SK-N-SH treated with all-trans-retinoic acid at 6 μM for 48 hours (cell line): ENCODE results near the gene AP4E1.

Source experiments
- ATAC-seq: fragments of 200-7000 bp; cut with Tn5 transposase; 3 replicates; pipeline ENCODE4 v1.9.1; 2020; ENCODE audit warnings: mild to moderate bottlenecking, moderate library complexity
- ARNTL ChIP-seq: fragments of 450-650 bp; formaldehyde crosslinking; IDR thresholded peaks from 2 replicates; pipeline ENCODE4 v1.5.0; 2020; ENCODE audit warnings: low read depth, mild to moderate bottlenecking, moderate library complexity, borderline replicate concordance
- BACH2 ChIP-seq: fragments of 250-450 bp; sonication (Bioruptor Pico); IDR thresholded peaks from 2 replicates; pipeline ENCODE4 v1.9.0; 2021; ENCODE audit warnings: mild to moderate bottlenecking, borderline replicate concordance
- CSDC2 ChIP-seq: fragments of 250-450 bp; sonication (Bioruptor Pico); IDR thresholded peaks from 2 replicates; pipeline ENCODE4 v1.5.0; 2020; ENCODE audit warnings: mild to moderate bottlenecking, moderate library complexity
- ESRRG ChIP-seq: fragments of 250-450 bp; sonication (Bioruptor Pico); IDR thresholded peaks from 2 replicates; pipeline ENCODE4 v1.6.1; 2021; ENCODE audit warnings: mild to moderate bottlenecking
- GLIS3 ChIP-seq: fragments of 250-450 bp; sonication (Bioruptor Pico); IDR thresholded peaks from 2 replicates; pipeline ENCODE4 v1.5.0; 2020; ENCODE audit warnings: mild to moderate bottlenecking, moderate library complexity
- OSR1 ChIP-seq: fragments of 250-450 bp; sonication (Bioruptor Pico); IDR thresholded peaks from 2 replicates; pipeline ENCODE4 v1.8.0; 2022; ENCODE audit warnings: moderate library complexity, mild to moderate bottlenecking, inconsistent platforms
- PPARA ChIP-seq: fragments of 250-450 bp; sonication (Bioruptor Pico); IDR thresholded peaks from 2 replicates; pipeline ENCODE4 v1.5.0; 2020; ENCODE audit warnings: mild to moderate bottlenecking, borderline replicate concordance
- SNAI2 ChIP-seq: fragments of 250-450 bp; sonication (Bioruptor Pico); IDR thresholded peaks from 2 replicates; pipeline ENCODE4 v1.5.0; 2020; ENCODE audit warnings: mild to moderate bottlenecking, moderate library complexity
- TCF4 ChIP-seq: fragments of 250-450 bp; sonication (Bioruptor Pico); IDR thresholded peaks from 2 replicates; pipeline ENCODE4 v1.8.0; 2021; ENCODE audit warnings: mild to moderate bottlenecking, moderate library complexity, borderline replicate concordance
- TOX ChIP-seq: fragments of 250-450 bp; sonication (Bioruptor Pico); IDR thresholded peaks from 2 replicates; pipeline ENCODE4 v1.8.0; 2021; ENCODE audit warnings: mild to moderate bottlenecking, moderate library complexity, borderline replicate concordance
- ZC3H10 ChIP-seq: fragments of 250-450 bp; sonication (Bioruptor Pico); IDR thresholded peaks from 2 replicates; pipeline ENCODE4 v1.5.1; 2021; ENCODE audit warnings: mild to moderate bottlenecking, moderate library complexity
- ZFP3 ChIP-seq: fragments of 250-450 bp; sonication (Bioruptor Pico); IDR thresholded peaks from 2 replicates; pipeline ENCODE4 v1.5.0; 2020; ENCODE audit warnings: mild to moderate bottlenecking, moderate library complexity
- ZFP30 ChIP-seq: fragments of 450-650 bp; formaldehyde crosslinking; IDR thresholded peaks from 2 replicates; pipeline ENCODE4 v1.5.0; 2022; ENCODE audit warnings: mild to moderate bottlenecking, moderate library complexity
- ZNF565 ChIP-seq: fragments of 450-650 bp; formaldehyde crosslinking; conservative IDR thresholded peaks from 2 replicates; pipeline ENCODE4 v1.5.0; 2020; ENCODE audit warnings: low read depth, mild to moderate bottlenecking, moderate library complexity
- ZNF70 ChIP-seq: fragments of 450-650 bp; formaldehyde crosslinking; IDR thresholded peaks from 2 replicates; pipeline ENCODE4 v1.5.0; 2020; ENCODE audit warnings: mild to moderate bottlenecking, moderate library complexity
- ZNF8 ChIP-seq: fragments of 450-650 bp; formaldehyde crosslinking; IDR thresholded peaks from 2 replicates; pipeline ENCODE4 v1.5.0; 2020; ENCODE audit warnings: mild to moderate bottlenecking, moderate library complexity
- TF ChIP-seq, protein P1 (sequence below): fragments of 250-450 bp; sonication (Bioruptor Pico); IDR thresholded peaks from 2 replicates; pipeline ENCODE4 v1.8.0; 2021; ENCODE audit warnings: low read depth, mild to moderate bottlenecking, moderate library complexity, borderline replicate concordance
- TF ChIP-seq, protein P2 (sequence below): fragments of 250-450 bp; sonication (Bioruptor Pico); IDR thresholded peaks from 2 replicates; pipeline ENCODE4 v1.5.1; 2020; ENCODE audit warnings: low read depth, mild to moderate bottlenecking, moderate library complexity
- TF ChIP-seq, protein P3 (sequence below): fragments of 250-450 bp; sonication (Bioruptor Pico); IDR thresholded peaks from 2 replicates; pipeline ENCODE4 v1.5.1; 2021; ENCODE audit warnings: mild to moderate bottlenecking, moderate library complexity
- TF ChIP-seq, protein P4 (sequence below): fragments of 250-450 bp; sonication (Bioruptor Pico); IDR thresholded peaks from 2 replicates; pipeline ENCODE4 v1.8.0; 2020; ENCODE audit warnings: mild to moderate bottlenecking, moderate library complexity, borderline replicate concordance

The AP4E1 gene

DNA sequence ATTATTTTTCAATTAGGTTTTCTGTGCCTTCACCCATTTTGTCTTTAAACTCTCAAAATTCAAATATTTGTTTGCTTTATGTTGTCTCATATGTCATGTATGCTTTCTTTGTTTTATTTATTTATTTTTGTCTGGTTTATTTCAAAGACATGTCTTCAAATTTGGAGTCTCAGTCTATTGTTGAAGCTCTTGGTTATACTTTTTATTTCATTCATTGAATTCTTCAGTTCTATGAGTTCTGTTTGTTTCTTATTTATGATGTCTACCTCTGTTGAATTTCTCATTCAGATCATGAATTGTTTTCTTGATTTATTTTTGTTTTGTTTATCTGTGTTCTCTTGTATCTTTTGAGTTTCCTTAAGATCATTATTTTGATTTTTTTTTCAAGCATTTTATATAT is 55.6 kb downstream of the AP4E1 start:
- no peak for ATAC-seq
- no peak for TF ChIP-seq OSR1
- no peak for TF ChIP-seq ZFP30 (CRISPR knock-in tag)
- TF ChIP-seq BACH2 (CRISPR knock-in tag): no peak
- TF ChIP-seq PPARA (CRISPR knock-in tag): no peak
- TF ChIP-seq TOX (CRISPR knock-in tag): no peak
- TF ChIP-seq TCF4 (CRISPR knock-in tag): no peak
- no peak for TF ChIP-seq ZNF70
- no peak for TF ChIP-seq ESRRG (CRISPR knock-in tag)
- TF ChIP-seq, all 23 proteins: peak for 0

DNA sequence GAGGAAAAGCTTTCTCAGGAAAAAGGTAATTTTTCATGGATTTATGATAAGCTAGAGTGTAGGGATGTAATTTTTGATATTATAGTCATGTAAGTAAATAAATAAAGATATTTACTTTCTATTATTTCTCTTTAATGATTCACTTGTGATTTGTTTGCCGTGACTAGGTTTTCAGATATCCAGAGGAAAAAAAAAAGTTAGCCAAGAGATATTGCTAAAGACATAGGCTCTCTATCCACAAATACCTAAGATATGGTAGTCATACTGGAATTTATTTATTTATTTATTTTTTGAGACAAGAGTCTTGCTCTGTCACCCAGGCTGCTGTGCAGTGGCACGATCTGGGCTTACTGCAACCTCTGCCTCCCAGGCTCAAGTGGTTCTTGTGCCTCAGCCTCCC is 59.9 kb downstream of the AP4E1 start:
- TF ChIP-seq OSR1 (no peak), ZNF565 (CRISPR knock-in tag) (no peak), ZC3H10 (CRISPR knock-in tag) (no peak), ZNF70 (no peak), SNAI2 (no peak), ZNF8 (CRISPR knock-in tag) (no peak), BACH2 (CRISPR knock-in tag) (no peak)
- TF ChIP-seq, protein P1, sequence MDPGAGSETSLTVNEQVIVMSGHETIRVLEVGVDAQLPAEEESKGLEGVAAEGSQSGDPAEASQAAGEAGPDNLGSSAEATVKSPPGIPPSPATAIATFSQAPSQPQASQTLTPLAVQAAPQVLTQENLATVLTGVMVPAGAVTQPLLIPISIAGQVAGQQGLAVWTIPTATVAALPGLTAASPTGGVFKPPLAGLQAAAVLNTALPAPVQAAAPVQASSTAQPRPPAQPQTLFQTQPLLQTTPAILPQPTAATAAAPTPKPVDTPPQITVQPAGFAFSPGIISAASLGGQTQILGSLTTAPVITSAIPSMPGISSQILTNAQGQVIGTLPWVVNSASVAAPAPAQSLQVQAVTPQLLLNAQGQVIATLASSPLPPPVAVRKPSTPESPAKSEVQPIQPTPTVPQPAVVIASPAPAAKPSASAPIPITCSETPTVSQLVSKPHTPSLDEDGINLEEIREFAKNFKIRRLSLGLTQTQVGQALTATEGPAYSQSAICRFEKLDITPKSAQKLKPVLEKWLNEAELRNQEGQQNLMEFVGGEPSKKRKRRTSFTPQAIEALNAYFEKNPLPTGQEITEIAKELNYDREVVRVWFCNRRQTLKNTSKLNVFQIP (CRISPR knock-in tag): no peak
- TF ChIP-seq, protein P2, sequence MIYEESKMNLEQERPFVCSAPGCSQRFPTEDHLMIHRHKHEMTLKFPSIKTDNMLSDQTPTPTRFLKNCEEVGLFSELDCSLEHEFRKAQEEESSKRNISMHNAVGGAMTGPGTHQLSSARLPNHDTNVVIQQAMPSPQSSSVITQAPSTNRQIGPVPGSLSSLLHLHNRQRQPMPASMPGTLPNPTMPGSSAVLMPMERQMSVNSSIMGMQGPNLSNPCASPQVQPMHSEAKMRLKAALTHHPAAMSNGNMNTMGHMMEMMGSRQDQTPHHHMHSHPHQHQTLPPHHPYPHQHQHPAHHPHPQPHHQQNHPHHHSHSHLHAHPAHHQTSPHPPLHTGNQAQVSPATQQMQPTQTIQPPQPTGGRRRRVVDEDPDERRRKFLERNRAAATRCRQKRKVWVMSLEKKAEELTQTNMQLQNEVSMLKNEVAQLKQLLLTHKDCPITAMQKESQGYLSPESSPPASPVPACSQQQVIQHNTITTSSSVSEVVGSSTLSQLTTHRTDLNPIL (CRISPR knock-in tag): no peak
- no peak for ATAC-seq

DNA sequence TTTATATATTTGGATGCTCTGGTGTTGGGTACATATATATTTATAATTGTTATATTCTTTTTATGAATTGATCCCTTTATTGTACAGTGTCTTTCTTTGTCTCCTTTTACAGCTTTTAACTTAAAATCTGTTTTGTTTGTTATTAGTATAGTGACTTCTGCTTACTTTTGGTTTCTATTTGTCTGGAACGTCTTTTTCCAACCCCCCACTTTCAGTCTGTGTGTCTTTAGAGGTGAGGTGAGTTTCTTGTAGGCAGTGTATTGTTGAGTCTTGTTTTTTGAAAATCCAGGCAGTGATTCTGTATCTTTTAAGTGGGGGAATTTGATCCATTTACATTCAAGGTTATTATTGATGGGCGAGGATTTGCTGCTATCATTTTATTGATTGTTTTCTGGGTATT is 62.0 kb downstream of the AP4E1 start:
- ATAC-seq: no peak
- TF ChIP-seq, protein P1 (CRISPR knock-in tag): no peak

DNA sequence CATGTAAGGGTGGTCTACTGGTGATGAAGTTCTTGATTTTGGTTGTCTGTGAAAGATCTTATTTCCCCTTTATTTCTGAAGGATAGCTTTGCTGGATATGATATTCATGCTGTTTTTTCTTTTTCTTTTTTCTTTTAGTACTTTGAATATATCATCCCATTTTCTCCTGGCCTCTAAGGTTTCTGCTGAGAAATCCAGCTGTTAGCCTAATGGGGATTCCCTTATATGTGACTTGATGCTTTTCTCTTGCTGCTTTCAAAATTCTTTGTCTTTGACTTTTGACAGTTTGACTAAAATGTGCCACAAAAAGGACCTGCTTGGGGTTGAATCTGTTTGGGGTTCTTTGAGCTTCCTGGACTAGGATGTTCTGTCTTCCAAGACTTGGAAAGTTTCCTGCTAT is 62.6 kb downstream of the AP4E1 start:
- no peak for ATAC-seq
- TF ChIP-seq ZC3H10 (CRISPR knock-in tag) (no peak), GLIS3 (no peak), ZFP3 (no peak), ZNF8 (CRISPR knock-in tag) (no peak)
- TF ChIP-seq, protein P3, sequence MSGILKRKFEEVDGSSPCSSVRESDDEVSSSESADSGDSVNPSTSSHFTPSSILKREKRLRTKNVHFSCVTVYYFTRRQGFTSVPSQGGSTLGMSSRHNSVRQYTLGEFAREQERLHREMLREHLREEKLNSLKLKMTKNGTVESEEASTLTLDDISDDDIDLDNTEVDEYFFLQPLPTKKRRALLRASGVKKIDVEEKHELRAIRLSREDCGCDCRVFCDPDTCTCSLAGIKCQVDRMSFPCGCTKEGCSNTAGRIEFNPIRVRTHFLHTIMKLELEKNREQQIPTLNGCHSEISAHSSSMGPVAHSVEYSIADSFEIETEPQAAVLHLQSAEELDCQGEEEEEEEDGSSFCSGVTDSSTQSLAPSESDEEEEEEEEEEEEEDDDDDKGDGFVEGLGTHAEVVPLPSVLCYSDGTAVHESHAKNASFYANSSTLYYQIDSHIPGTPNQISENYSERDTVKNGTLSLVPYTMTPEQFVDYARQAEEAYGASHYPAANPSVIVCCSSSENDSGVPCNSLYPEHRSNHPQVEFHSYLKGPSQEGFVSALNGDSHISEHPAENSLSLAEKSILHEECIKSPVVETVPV (CRISPR knock-in tag): no peak
- TF ChIP-seq, protein P2 (CRISPR knock-in tag): no peak

DNA sequence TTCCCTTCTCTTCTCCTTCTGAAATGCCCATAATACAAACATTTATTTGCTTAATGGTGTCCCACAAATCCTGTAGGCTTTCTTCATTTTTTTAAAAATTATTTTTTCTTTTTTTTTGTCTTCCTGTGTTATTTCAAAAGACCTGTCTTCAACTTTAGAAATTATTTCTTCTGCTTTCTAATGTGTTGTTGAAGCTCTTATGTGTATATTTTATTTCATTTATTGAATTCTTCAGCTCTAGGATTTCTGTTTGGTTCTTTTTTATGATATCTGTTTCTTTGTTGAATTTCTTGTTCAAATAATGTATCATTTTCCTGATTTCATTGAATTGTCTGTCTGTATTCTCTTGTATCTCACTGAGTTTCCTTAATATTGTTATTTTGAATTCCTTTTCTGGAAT is 63.1 kb downstream of the AP4E1 start:
- ATAC-seq: no peak
- TF ChIP-seq ARNTL (CRISPR knock-in tag) (no peak), ZFP30 (CRISPR knock-in tag) (peak; percentile 90)
- TF ChIP-seq, all 23 proteins: peak for 1

DNA sequence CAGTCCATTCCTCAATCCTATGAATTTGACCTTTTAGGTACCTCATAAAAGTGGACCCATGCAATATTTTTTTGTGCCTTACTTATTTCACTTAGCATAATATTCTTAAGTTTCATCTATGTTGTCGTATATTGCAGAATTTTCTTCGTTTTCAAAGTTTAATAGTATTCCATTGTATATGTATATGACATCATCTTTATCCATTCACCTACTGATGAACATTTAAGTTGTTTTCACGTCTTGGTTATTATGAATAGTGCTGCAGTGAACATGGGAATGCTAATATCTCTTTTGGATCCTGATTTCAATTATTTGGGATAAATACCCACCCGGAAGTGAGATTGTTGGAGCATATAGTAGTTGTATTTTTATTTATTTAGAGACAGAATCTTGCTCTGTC is 65.1 kb downstream of the AP4E1 start:
- ATAC-seq: no peak
- TF ChIP-seq, protein P2 (CRISPR knock-in tag): no peak
- TF ChIP-seq, protein P1 (CRISPR knock-in tag): no peak
- TF ChIP-seq, protein P4, sequence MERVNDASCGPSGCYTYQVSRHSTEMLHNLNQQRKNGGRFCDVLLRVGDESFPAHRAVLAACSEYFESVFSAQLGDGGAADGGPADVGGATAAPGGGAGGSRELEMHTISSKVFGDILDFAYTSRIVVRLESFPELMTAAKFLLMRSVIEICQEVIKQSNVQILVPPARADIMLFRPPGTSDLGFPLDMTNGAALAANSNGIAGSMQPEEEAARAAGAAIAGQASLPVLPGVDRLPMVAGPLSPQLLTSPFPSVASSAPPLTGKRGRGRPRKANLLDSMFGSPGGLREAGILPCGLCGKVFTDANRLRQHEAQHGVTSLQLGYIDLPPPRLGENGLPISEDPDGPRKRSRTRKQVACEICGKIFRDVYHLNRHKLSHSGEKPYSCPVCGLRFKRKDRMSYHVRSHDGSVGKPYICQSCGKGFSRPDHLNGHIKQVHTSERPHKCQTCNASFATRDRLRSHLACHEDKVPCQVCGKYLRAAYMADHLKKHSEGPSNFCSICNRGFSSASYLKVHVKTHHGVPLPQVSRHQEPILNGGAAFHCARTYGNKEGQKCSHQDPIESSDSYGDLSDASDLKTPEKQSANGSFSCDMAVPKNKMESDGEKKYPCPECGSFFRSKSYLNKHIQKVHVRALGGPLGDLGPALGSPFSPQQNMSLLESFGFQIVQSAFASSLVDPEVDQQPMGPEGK: no peak
- TF ChIP-seq SNAI2: no peak
- TF ChIP-seq ZFP3: no peak
- TF ChIP-seq CSDC2 (CRISPR knock-in tag): no peak
- no peak for TF ChIP-seq ZNF8 (CRISPR knock-in tag)
- no peak for TF ChIP-seq ESRRG (CRISPR knock-in tag)
- no peak for TF ChIP-seq ARNTL (CRISPR knock-in tag)
- no peak for TF ChIP-seq TOX (CRISPR knock-in tag)
- no peak for TF ChIP-seq BACH2 (CRISPR knock-in tag)
